DND-41 (cell line): Measurements from ENCODE around the gene NXPH4.

ENCODE experiments used
- ATAC-seq: fragments of 200-7000 bp; cut with Tn5 transposase; 3 replicates; pipeline ENCODE4 v1.9.1; 2021; ENCODE audit warnings: low read depth; ENCODE audit not compliant: insufficient read depth
- DNase-seq: peaks from one replicate; pipeline ENCODE4 v3.0.0-alpha.2; 2020
- H2AFZ ChIP-seq: 2 replicates; pipeline ENCODE4 v1.6.0; 2012; ENCODE audit warnings: low read depth, low read length
- H3K27ac ChIP-seq: 2 replicates; pipeline ENCODE4 v1.5.1; 2012; ENCODE audit warnings: low read length, inconsistent platforms
- H3K27me3 ChIP-seq: fragments of 200-600 bp; sonication (generic); 2 replicates; pipeline ENCODE4 v1.6.0; 2012; ENCODE audit warnings: low read length, mild to moderate bottlenecking, inconsistent platforms; ENCODE audit not compliant: insufficient read depth, poor library complexity
- H3K36me3 ChIP-seq: 2 replicates; pipeline ENCODE4 v1.5.1; 2012; ENCODE audit warnings: low read length, inconsistent platforms; ENCODE audit not compliant: insufficient read depth
- H3K4me1 ChIP-seq: 2 replicates; pipeline ENCODE4 v1.5.1; 2012; ENCODE audit warnings: mild to moderate bottlenecking, low read length; ENCODE audit not compliant: insufficient read depth
- H3K4me2 ChIP-seq: 2 replicates; pipeline ENCODE4 v1.6.0; 2012; ENCODE audit warnings: mild to moderate bottlenecking, moderate library complexity, low read length, inconsistent platforms; ENCODE audit not compliant: insufficient read depth
- H3K4me3 ChIP-seq, 2 experiments: fragments of 200-600 bp in 1 of 2; shearing (Covaris generic) in 1 of 2; 2 replicates each; pipeline ENCODE4 v1.5.1; 2012 to 2016; ENCODE audit warnings: inconsistent platforms in 2 of 2, low read length in 2 of 2, mild to moderate bottlenecking in 2 of 2, low read depth in 1 of 2, moderate library complexity in 1 of 2
- H3K79me2 ChIP-seq: 2 replicates; pipeline ENCODE4 v1.6.0; 2012; ENCODE audit warnings: low read length, inconsistent platforms; ENCODE audit not compliant: insufficient read depth
- H3K9ac ChIP-seq: 2 replicates; pipeline ENCODE4 v1.6.0; 2012; ENCODE audit warnings: low read depth, mild to moderate bottlenecking, inconsistent platforms, low read length, moderate library complexity
- H3K9me3 ChIP-seq: 2 replicates; pipeline ENCODE4 v1.5.1; 2012; ENCODE audit warnings: low read length, moderate library complexity, mild to moderate bottlenecking, inconsistent platforms; ENCODE audit not compliant: insufficient read depth, severe bottlenecking
- H4K20me1 ChIP-seq: 2 replicates; pipeline ENCODE4 v1.6.0; 2012; ENCODE audit warnings: low read length; ENCODE audit not compliant: insufficient read depth
- CTCF ChIP-seq: IDR thresholded peaks from 2 replicates; pipeline ENCODE4 v1.5.1; 2012; ENCODE audit warnings: borderline replicate concordance, low read length, moderate library complexity, mild to moderate bottlenecking; ENCODE audit not compliant: poor library complexity, severe bottlenecking; ENCODE audit errors: extremely low read depth
- EZH2 ChIP-seq: IDR thresholded peaks from 3 replicates; pipeline ENCODE4 v1.6.1; 2012; ENCODE audit warnings: borderline replicate concordance, low read depth, mild to moderate bottlenecking, moderate library complexity, low read length, inconsistent platforms; ENCODE audit not compliant: severe bottlenecking

NXPH4 gene

GRCh38 chr12:57225680-57226210 lies 9.2 kb downstream of the NXPH4 start:
- no peak overlapping the region for H3K4me3 ChIP-seq

GRCh38 chr12:57226588-57227314 lies 10.2 kb downstream of the NXPH4 start:
- Histone ChIP-seq H3K4me1 (peaks cover 35% of the 10 kb centered on the region), H3K9ac (no peak overlapping the region), H3K9me3 (no peaks in the 10 kb centered on the region), H2AFZ (no peak overlapping the region), H3K27ac (no peak overlapping the region), H3K4me3 (no peak overlapping the region), H3K36me3 (peaks cover 13% of the 10 kb centered on the region), H3K27me3 (peaks cover 10% of the 10 kb centered on the region), H3K79me2 (peaks cover 23% of the 10 kb centered on the region), H3K4me2 (no peak overlapping the region), H4K20me1 (peaks cover 23% of the 10 kb centered on the region)
- ATAC-seq: no peak
- DNase-seq: no peak
- TF ChIP-seq CTCF (no peak), EZH2 (no peak)

More at GRCh38 chr12:57225680-57226210, 9.2 kb downstream of the NXPH4 start:
- H3K79me2 ChIP-seq: peaks cover 13% of the 10 kb centered on the region
- peaks cover 3% of the 10 kb centered on the region for H3K36me3 ChIP-seq
- H3K27me3 ChIP-seq: peaks cover 20% of the 10 kb centered on the region
- H3K9me3 ChIP-seq: no peaks in the 10 kb centered on the region
- no peak overlapping the region for H3K9ac ChIP-seq
- H2AFZ ChIP-seq: no peak overlapping the region
- no peak overlapping the region for H3K4me2 ChIP-seq
- peaks cover 18% of the 10 kb centered on the region for H4K20me1 ChIP-seq
- peaks cover 25% of the 10 kb centered on the region for H3K4me1 ChIP-seq
- ATAC-seq (no peak), DNase-seq (no peak)
- H3K27ac ChIP-seq: no peak overlapping the region
- TF ChIP-seq CTCF (no peak), EZH2 (no peak)

GRCh38 chr12:57227315-57228115 lies 10.9 kb downstream of the NXPH4 start:
- TF ChIP-seq EZH2 (no peak), CTCF (no peak)
- Histone ChIP-seq H2AFZ (no peak overlapping the region), H3K79me2 (peaks cover 30% of the 10 kb centered on the region), H3K4me2 (no peak overlapping the region), H3K36me3 (peaks cover 21% of the 10 kb centered on the region), H3K4me3 (no peak overlapping the region), H4K20me1 (peaks cover 30% of the 10 kb centered on the region), H3K9ac (no peak overlapping the region), H3K27ac (no peak overlapping the region), H3K4me1 (peaks cover 42% of the 10 kb centered on the region), H3K9me3 (no peaks in the 10 kb centered on the region), H3K27me3 (peaks cover 5% of the 10 kb centered on the region)
- DNase-seq (no peak), ATAC-seq (no peak)
